ENCODE data around the gene PLS3. TPM values are rescaled to one million over a fixed set of nuclear protein-coding genes. Genes with fewer than 3 reads are reported as not detected.

Gene PLS3
- total and polyA plus RNA-seq, 2 of the 4 experiments (the other 2 are of a cell fraction) = 158 to 252 TPM

- H4K20me1 ChIP-seq (ENCODE audit: insufficient read depth, low read length) = no peaks in the 10 kb centered on the region
- no peaks in the 10 kb centered on the region for H3K9me3 ChIP-seq (ENCODE audit: control insufficient read depth, insufficient read depth, low read length)
- H3K9ac ChIP-seq (ENCODE audit: low read depth, low read length) = no peak overlapping the region
- DNase-seq = no peak
- H3K36me3 ChIP-seq (ENCODE audit: control insufficient read depth, insufficient read depth, low read length) = no peaks in the 10 kb centered on the region
- no TSS peak for BruUV-seq (replicated peaks)
- H3K79me1 ChIP-seq (ENCODE audit: low read depth in 1 of 2, low read length in 2 of 2) = no peaks in the 10 kb centered on the region
- no peak overlapping the region for H3K4ac ChIP-seq (ENCODE audit: low read depth, low read length)
- H3K14ac ChIP-seq (replicated peaks; ENCODE audit: low read depth, low read length) = no peak overlapping the region
- H4K8ac ChIP-seq (ENCODE audit: low read depth in 2 of 2, low read length in 2 of 2) = no peak overlapping the region
- no peak overlapping the region for H2BK120ac ChIP-seq (ENCODE audit: low read depth, low read length)
- no peak for TF ChIP-seq ELK1 (IDR thresholded peaks at IDR 0.05; ENCODE audit: borderline replicate concordance, low read depth, low read length)
- no peak for TF ChIP-seq BHLHE40 (IDR thresholded peaks at IDR 0.05; ENCODE audit: low read depth, low read length)
- no peak for TF ChIP-seq CTCF (conservative IDR thresholded peaks at IDR 0.05; ENCODE audit: low read depth, low read length)
- no peak for TF ChIP-seq RAD21 (IDR thresholded peaks at IDR 0.05; ENCODE audit: low read length)
- TF ChIP-seq MAZ (IDR thresholded peaks at IDR 0.05; ENCODE audit: borderline replicate concordance, low read depth, low read length) = no peak
- no peak for TF ChIP-seq RCOR1 (IDR thresholded peaks at IDR 0.05; ENCODE audit: insufficient replicate concordance, low read length)
- no peak for TF ChIP-seq SMC3 (IDR thresholded peaks at IDR 0.05; ENCODE audit: low read depth, low read length)
- TF ChIP-seq CHD1 (IDR thresholded peaks at IDR 0.05; ENCODE audit: low read depth, low read length) = no peak
- TF ChIP-seq FOS (IDR thresholded peaks at IDR 0.05; ENCODE audit: low read depth, low read length) = no peak
- H2BK20ac ChIP-seq (ENCODE audit: low read depth, low read length) = no peak overlapping the region
- no peak overlapping the region for H3K23ac ChIP-seq (ENCODE audit: low read depth, low read length)
- no peak overlapping the region for H4K5ac ChIP-seq (ENCODE audit: low read depth, low read length)
- in situ Hi-C loops (cut with MboI; ENCODE audit: low sequenced_read_pairs) (no loop called here), dilution Hi-C loops (cut with HindIII; ENCODE audit: low sequenced_read_pairs, unreplicated experiment) (no loop called here), intact Hi-C loops (cut with micrococcal nuclease) (no loop called here)
- peaks cover 30% of the 10 kb centered on the region for H3K27me3 ChIP-seq (ENCODE audit: control insufficient read depth, insufficient read depth, low read length)
- no peak for ATAC-seq (ENCODE audit: low read depth)
- no peak overlapping the region for H3K18ac ChIP-seq (ENCODE audit: low read depth, low read length)
- no peak overlapping the region for H2BK5ac ChIP-seq (ENCODE audit: low read depth, low read length, poor library complexity, severe bottlenecking)
- ChIA-PET CTCF (no interaction called here), POLR2A (ENCODE audit: unreplicated experiment) (no interaction called here)
- H3K9me1 ChIP-seq (ENCODE audit: insufficient read depth, low read length) = no peaks in the 10 kb centered on the region
- H3K4me2 ChIP-seq (ENCODE audit: low read depth, low read length) = no peak overlapping the region
- no peak overlapping the region for H3K4me3 ChIP-seq (ENCODE audit: insufficient read depth, low read depth, low read length)
- H2AFZ ChIP-seq (replicated peaks; ENCODE audit: low read length, poor library complexity) = no peak overlapping the region
- H2AK5ac ChIP-seq (ENCODE audit: low read depth, low read length) = no peak overlapping the region
- no CpG with 5 or more reads among the region's 6 CpGs for WGBS, 2 experiments (ENCODE audit: extremely low coverage in 2 of 2, insufficient read length in 1 of 2)
- no peak overlapping the region for H3K56ac ChIP-seq (ENCODE audit: extremely low read depth, insufficient read depth, low read length)
- no peak overlapping the region for H2BK15ac ChIP-seq (ENCODE audit: low read depth, low read length)
- no peak overlapping the region for H2AK9ac ChIP-seq (replicated peaks; ENCODE audit: low read depth, low read length, poor library complexity)
- H4K91ac ChIP-seq (ENCODE audit: insufficient read depth, low read depth, low read length) = no peak overlapping the region
- H3K4me1 ChIP-seq (ENCODE audit: control insufficient read depth, insufficient read depth, low read length) = no peaks in the 10 kb centered on the region
- no peak overlapping the region for H3K27ac ChIP-seq (ENCODE audit: insufficient read depth, low read length)
Observed at GRCh38 chrX:115696039-115696438, 135.1 kb downstream of the PLS3 start.

Data from IMR-90 (cell line).